Measurements from ENCODE around the gene DAO. TPM values are rescaled to one million over a fixed set of nuclear protein-coding genes. Genes with fewer than 3 reads are reported as not detected.
"Not testable (repeated sequence)": the region's sequence is repeated elsewhere in the genome, so short reads cannot be mapped to it uniquely, and the experiment has no call there.

Gene DAO
- total and polyA plus RNA-seq, 9 donors = not detected

- no peak for TF ChIP-seq EP300 (IDR thresholded peaks at IDR 0.05)
- no peak for TF ChIP-seq POLR2A (IDR thresholded peaks at IDR 0.05)
- TF ChIP-seq CTCF (IDR thresholded peaks at IDR 0.05) = no peak
- 2 to 3% (median 3%) methylated on average over 18 of the region's 18 CpGs for WGBS, 3 donors
- H3K4me3 ChIP-seq = peak overlapping the region; percentile 51
- H3K27ac ChIP-seq = peak overlapping the region in 1 of 2 donors; percentile 90
- H3K36me3 ChIP-seq = no peaks in the 10 kb centered on the region
- peaks cover 3% of the 10 kb centered on the region for H3K4me1 ChIP-seq (ENCODE audit: insufficient read depth)
- no peaks in the 10 kb centered on the region for H3K27me3 ChIP-seq
- no peaks in the 10 kb centered on the region for H3K9me3 ChIP-seq
- peak; percentile 34 to 65 (median 58) for DNase-seq
- intact Hi-C loops (cut with DNase I) = loop anchor here in 2 of 4 donors (5.0 to 10.0 kb wide), 4 partner anchors 54 to 236 kb away; partner anchors contain the start of genes ALKBH2 (in 1 of the 2), CORO1C (in 1 of the 2) and UNG (in 1 of the 2)
These were observed 21.4 kb upstream of the DAO start for GRCh38 chr12:108858311-108859074.

- H3K9me3 ChIP-seq; H3K27me3 ChIP-seq; H3K27ac ChIP-seq; DNase-seq; H3K4me3 ChIP-seq; H3K36me3 ChIP-seq; H3K4me1 ChIP-seq (ENCODE audit: insufficient read depth): not testable (repeated sequence)
- WGBS, 3 donors = 55 to 66% (median 55%) methylated on average over 6 of the region's 6 CpGs
- intact Hi-C loops (cut with DNase I) = loop anchor here in 2 of 4 donors (5.0 to 10.0 kb wide), 4 partner anchors 55 to 235 kb away; partner anchors contain the start of genes ALKBH2 (in 1 of the 2), CORO1C (in 1 of the 2) and UNG (in 1 of the 2)
These were observed 20.6 kb upstream of the DAO start for GRCh38 chr12:108859141-108859922.

GRCh38 chr12:108859923-108860291 lies 20.0 kb upstream of the DAO start:
- TF ChIP-seq POLR2A (IDR thresholded peaks at IDR 0.05) (no peak), EP300 (IDR thresholded peaks at IDR 0.05) (no peak), CTCF (IDR thresholded peaks at IDR 0.05) (no peak)
- no peaks in the 10 kb centered on the region for H3K27me3 ChIP-seq
- peaks cover 3% of the 10 kb centered on the region for H3K4me1 ChIP-seq (ENCODE audit: insufficient read depth)
- no peak overlapping the region for H3K27ac ChIP-seq
- no peaks in the 10 kb centered on the region for H3K36me3 ChIP-seq
- no peak for DNase-seq
- no peak overlapping the region for H3K4me3 ChIP-seq
- intact Hi-C loops (cut with DNase I) = loop anchor here in 2 of 4 donors (5.0 to 10.0 kb wide), 5 partner anchors 55 to 235 kb away; partner anchors contain the start of genes ALKBH2 (in 1 of the 2), CORO1C (in 1 of the 2) and UNG (in 1 of the 2)
- no peaks in the 10 kb centered on the region for H3K9me3 ChIP-seq
- 85 to 95% (median 94%) methylated on average over 1 of the region's 1 CpG for WGBS, 3 donors

- DNase-seq = no peak
- no peak overlapping the region for H3K27ac ChIP-seq
- no peaks in the 10 kb centered on the region for H3K27me3 ChIP-seq
- no peak overlapping the region for H3K4me3 ChIP-seq
- peaks cover 3% of the 10 kb centered on the region for H3K4me1 ChIP-seq (ENCODE audit: insufficient read depth)
- H3K9me3 ChIP-seq = no peaks in the 10 kb centered on the region
- intact Hi-C loops (cut with DNase I) = loop anchor here in 1 of 4 donors (5.0 kb wide), 1 partner anchor 92 kb away; no protein-coding TSS in a partner anchor
- TF ChIP-seq EP300 (IDR thresholded peaks at IDR 0.05) = no peak
- no peak for TF ChIP-seq POLR2A (IDR thresholded peaks at IDR 0.05)
- no peak for TF ChIP-seq CTCF (IDR thresholded peaks at IDR 0.05)
- H3K36me3 ChIP-seq = no peaks in the 10 kb centered on the region
- WGBS, 3 donors = 79 to 90% (median 87%) methylated on average over 6 of the region's 6 CpGs
These were observed 19.4 kb upstream of the DAO start for GRCh38 chr12:108860443-108860842.

All from ovary (tissue), 9 donors.